HEK293 (cell line): Measurements from ENCODE around the gene DNAI7.

Experiments
- CTCF ChIA-PET: fragments of 350-600 bp; formaldehyde crosslinking; extraction: SDS; loops from one replicate; lab custom pipeline; 2021; ENCODE audit warnings: antibody characterized with exemption; lab: Yijun Ruan, JAX
- POLR2A ChIA-PET: fragments of 300-600 bp; formaldehyde crosslinking; extraction: SDS; loops from one replicate; lab custom pipeline; 2020; ENCODE audit warnings: antibody characterized with exemption, inconsistent platforms; lab: Yijun Ruan, JAX
- H3K27ac ChIP-seq: fragments of 200-500 bp; sonication (Bioruptor generic); 2 replicates; pipeline ENCODE4 v1.5.1; 2014; ENCODE audit warnings: low read depth, low read length, control low read depth, inconsistent platforms; ENCODE audit errors: extremely low read depth
- H3K36me3 ChIP-seq, 2 experiments: fragments of 200-500 bp in 1 of 2; sonication (Bioruptor generic) in 1 of 2; 1 replicate in 1 of 2; 2 replicates in 1 of 2; pipeline ENCODE4 v1.5.1; 2014 to 2017; ENCODE audit warnings: inconsistent platforms in 2 of 2, low read length in 2 of 2; ENCODE audit not compliant: control insufficient read depth in 2 of 2, insufficient read depth in 1 of 2
- H3K4me1 ChIP-seq: fragments of 200-500 bp; sonication (Bioruptor generic); 2 replicates; pipeline ENCODE4 v1.5.1; 2014; ENCODE audit warnings: mild to moderate bottlenecking, low read length, inconsistent platforms; ENCODE audit not compliant: control insufficient read depth, insufficient read depth
- H3K4me3 ChIP-seq: 2 replicates; pipeline ENCODE4 v1.5.1; 2011; ENCODE audit warnings: low read depth, mild to moderate bottlenecking, control low read depth, low read length, moderate library complexity
- H3K9me3 ChIP-seq: fragments of 200-500 bp; sonication (Bioruptor generic); 2 replicates; pipeline ENCODE4 v1.5.1; 2014; ENCODE audit warnings: low read depth, low read length, inconsistent platforms; ENCODE audit not compliant: control insufficient read depth, insufficient read depth
- GLI4 ChIP-seq: fragments of 450-650 bp; formaldehyde crosslinking; IDR thresholded peaks from 2 replicates; pipeline ENCODE4 v1.5.1; 2016; ENCODE audit warnings: missing biosample characterization, missing genetic modification characterization
- GLIS1 ChIP-seq: fragments of 450-650 bp; formaldehyde crosslinking; IDR thresholded peaks from 2 replicates; pipeline ENCODE4 v1.5.1; 2016; ENCODE audit warnings: missing biosample characterization, missing genetic modification characterization
- HOXA7 ChIP-seq: sonication (generic); formaldehyde crosslinking; IDR thresholded peaks from 2 replicates; pipeline ENCODE4 v1.8.1; 2022; ENCODE audit warnings: missing genetic modification reagents, borderline replicate concordance
- KLF10 ChIP-seq: fragments of 450-650 bp; IDR thresholded peaks from 2 replicates; pipeline ENCODE4 v1.5.1; 2018; ENCODE audit warnings: missing biosample characterization, mild to moderate bottlenecking, missing genetic modification characterization
- KLF17 ChIP-seq: fragments of 450-650 bp; formaldehyde crosslinking; IDR thresholded peaks from 2 replicates; pipeline ENCODE4 v1.5.1; 2016; ENCODE audit warnings: missing biosample characterization, missing genetic modification characterization
- RBAK ChIP-seq: fragments of 450-650 bp; formaldehyde crosslinking; IDR thresholded peaks from 2 replicates; pipeline ENCODE4 v1.5.1; 2016; ENCODE audit warnings: missing biosample characterization, missing genetic modification characterization
- SCRT2 ChIP-seq: fragments of 450-650 bp; formaldehyde crosslinking; IDR thresholded peaks from 2 replicates; pipeline ENCODE4 v1.5.1; 2016; ENCODE audit warnings: missing biosample characterization, missing genetic modification characterization
- SP7 ChIP-seq: fragments of 450-650 bp; formaldehyde crosslinking; IDR thresholded peaks from 2 replicates; pipeline ENCODE4 v1.5.1; 2016; ENCODE audit warnings: missing biosample characterization, missing genetic modification characterization
- TCF7L2 ChIP-seq: IDR thresholded peaks from 2 replicates; pipeline ENCODE4 v1.6.1; 2011; ENCODE audit warnings: low read depth, mild to moderate bottlenecking, inconsistent platforms, low read length, moderate library complexity, borderline replicate concordance
- ZFHX2 ChIP-seq: fragments of 450-650 bp; formaldehyde crosslinking; conservative IDR thresholded peaks from 2 replicates; pipeline ENCODE4 v1.5.1; 2016; ENCODE audit warnings: missing biosample characterization, missing genetic modification characterization
- ZNF10 ChIP-seq: fragments of 450-650 bp; formaldehyde crosslinking; IDR thresholded peaks from 2 replicates; pipeline ENCODE4 v1.5.1; 2017; ENCODE audit warnings: missing biosample characterization, missing genetic modification characterization
- ZNF157 ChIP-seq: fragments of 450-650 bp; formaldehyde crosslinking; IDR thresholded peaks from 2 replicates; pipeline ENCODE4 v1.5.1; 2016; ENCODE audit warnings: missing biosample characterization, missing genetic modification characterization
- ZNF221 ChIP-seq: fragments of 450-650 bp; formaldehyde crosslinking; IDR thresholded peaks from 2 replicates; pipeline ENCODE4 v1.5.1; 2017; ENCODE audit warnings: missing biosample characterization, missing genetic modification characterization, borderline replicate concordance
- ZNF239 ChIP-seq: fragments of 450-650 bp; formaldehyde crosslinking; IDR thresholded peaks from 2 replicates; pipeline ENCODE4 v1.5.1; 2016; ENCODE audit warnings: missing biosample characterization, missing genetic modification characterization
- ZNF266 ChIP-seq: fragments of 450-650 bp; formaldehyde crosslinking; IDR thresholded peaks from 2 replicates; pipeline ENCODE4 v1.5.1; 2016; ENCODE audit warnings: missing biosample characterization, missing genetic modification characterization, low read depth
- ZNF311 ChIP-seq: fragments of 450-650 bp; formaldehyde crosslinking; IDR thresholded peaks from 2 replicates; pipeline ENCODE4 v1.5.1; 2017; ENCODE audit warnings: missing biosample characterization, missing genetic modification characterization, borderline replicate concordance
- ZNF37A ChIP-seq: fragments of 450-650 bp; IDR thresholded peaks from 2 replicates; pipeline ENCODE4 v1.5.1; 2018; ENCODE audit warnings: missing biosample characterization, missing genetic modification characterization
- ZNF391 ChIP-seq: fragments of 450-650 bp; formaldehyde crosslinking; IDR thresholded peaks from 2 replicates; pipeline ENCODE4 v1.5.1; 2016; ENCODE audit warnings: low read depth, missing biosample characterization, missing genetic modification characterization, borderline replicate concordance
- ZNF518A ChIP-seq: fragments of 450-650 bp; formaldehyde crosslinking; conservative IDR thresholded peaks from 2 replicates; pipeline ENCODE4 v1.5.1; 2016; ENCODE audit warnings: low read depth, missing biosample characterization, missing genetic modification characterization
- ZNF571 ChIP-seq: fragments of 450-650 bp; formaldehyde crosslinking; IDR thresholded peaks from 2 replicates; pipeline ENCODE4 v1.5.0; 2017; ENCODE audit warnings: missing biosample characterization, missing genetic modification characterization
- ZNF585B ChIP-seq: fragments of 450-650 bp; formaldehyde crosslinking; IDR thresholded peaks from 2 replicates; pipeline ENCODE4 v1.5.1; 2016; ENCODE audit warnings: missing biosample characterization, missing genetic modification characterization
- ZNF76 ChIP-seq: fragments of 450-650 bp; formaldehyde crosslinking; IDR thresholded peaks from 2 replicates; pipeline ENCODE4; 2016; ENCODE audit warnings: low read depth, missing biosample characterization, missing genetic modification characterization, borderline replicate concordance
- ZNF776 ChIP-seq: fragments of 450-650 bp; formaldehyde crosslinking; IDR thresholded peaks from 2 replicates; pipeline ENCODE4 v1.5.0; 2017; ENCODE audit warnings: missing biosample characterization, missing genetic modification characterization, borderline replicate concordance
- TF ChIP-seq, protein P1 (sequence below): fragments of 450-650 bp; formaldehyde crosslinking; IDR thresholded peaks from 2 replicates; pipeline ENCODE4 v1.5.1; 2017; ENCODE audit warnings: missing biosample characterization, missing genetic modification characterization

DNAI7 gene

GRCh38 chr12:25186788-25187402, 8.1 kb downstream of the DNAI7 start:
- H3K4me1 ChIP-seq: no peaks in the 10 kb centered on the region
- no peak overlapping the region for H3K27ac ChIP-seq
- TF ChIP-seq ZNF10 (peak; percentile 66; the same call in 1 of the 2 replicates), ZNF311 (no peak)
- H3K9me3 ChIP-seq: no peaks in the 10 kb centered on the region
- no peak overlapping the region for H3K4me3 ChIP-seq
- POLR2A ChIA-PET: no interaction called here
- no peaks in the 10 kb centered on the region for H3K36me3 ChIP-seq
- CTCF ChIA-PET: interaction anchor here (0.7 kb wide), 1 partner anchor 1541 kb away, joined by 3 read pairs; no protein-coding TSS in a partner anchor

DNA sequence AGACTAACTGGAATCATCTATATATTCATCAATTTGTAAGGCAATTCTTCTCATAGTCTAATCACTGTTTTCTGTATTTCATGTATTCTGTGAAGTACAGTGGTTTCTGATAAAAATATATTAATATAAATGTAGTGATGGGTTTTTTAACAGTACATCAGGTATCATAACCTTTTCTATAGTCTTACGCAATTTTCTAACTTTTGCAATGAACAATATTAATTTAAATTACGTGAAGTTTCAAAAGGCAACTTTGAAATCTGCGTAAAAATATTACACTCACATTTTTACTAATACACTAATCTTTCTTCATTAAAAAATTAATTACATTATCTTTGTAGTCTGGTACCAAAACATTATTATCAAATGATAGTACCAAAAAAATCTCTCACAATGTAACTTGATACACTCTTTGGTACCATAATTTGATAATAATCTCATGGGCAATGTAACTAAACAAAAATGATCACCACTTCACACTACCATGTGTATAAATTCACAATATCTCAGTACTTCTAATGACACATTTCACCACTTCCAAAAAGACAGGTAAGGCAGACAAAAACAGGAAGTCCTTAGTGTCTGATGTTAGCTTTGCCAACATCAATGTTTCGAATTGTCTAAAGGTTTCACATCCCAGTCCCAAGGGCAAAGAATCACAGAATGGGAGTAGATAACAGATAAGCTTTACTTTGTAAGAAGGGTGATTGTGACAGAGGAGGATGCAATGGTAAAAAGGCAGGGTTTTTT, 8.7 kb downstream of the DNAI7 start:
- TF ChIP-seq RBAK: no peak
- TF ChIP-seq TCF7L2: no peak
- no peak for TF ChIP-seq ZNF266 (tag by site-specific recombination)
- no peak for TF ChIP-seq ZNF157 (tag by site-specific recombination)
- TF ChIP-seq ZNF37A (tag by site-specific recombination): no peak
- TF ChIP-seq ZFHX2: no peak
- ChIA-PET CTCF (interaction anchor here (0.7 kb wide), 1 partner anchor 1542 kb away, joined by 3 read pairs; no protein-coding TSS in a partner anchor), POLR2A (no interaction called here)
- Histone ChIP-seq H3K36me3 (no peaks in the 10 kb centered on the region), H3K4me3 (no peak overlapping the region), H3K4me1 (no peaks in the 10 kb centered on the region), H3K27ac (no peak overlapping the region), H3K9me3 (no peaks in the 10 kb centered on the region)

DNA sequence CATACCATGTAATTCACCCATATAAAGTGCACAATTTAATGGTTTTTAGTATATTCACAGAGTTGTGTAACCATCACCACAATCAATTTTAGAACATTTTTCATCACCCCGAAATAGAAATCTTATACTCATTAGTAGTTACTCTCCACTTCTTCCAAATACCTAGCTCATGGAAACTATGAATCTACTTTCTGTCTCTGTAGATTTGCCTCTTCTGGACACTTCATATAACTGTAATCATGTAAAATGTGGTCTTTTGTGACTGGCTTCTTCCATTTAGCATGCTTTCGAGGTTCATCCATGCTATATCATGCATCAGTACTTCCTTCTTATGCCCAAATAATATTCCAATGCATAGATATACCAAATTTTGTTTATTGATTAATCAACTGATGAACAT, 10.8 kb downstream of the DNAI7 start:
- Histone ChIP-seq H3K4me1 (no peaks in the 10 kb centered on the region), H3K36me3 (no peaks in the 10 kb centered on the region), H3K27ac (no peak overlapping the region), H3K9me3 (no peaks in the 10 kb centered on the region), H3K4me3 (no peak overlapping the region)
- CTCF ChIA-PET: no interaction called here
- POLR2A ChIA-PET: no interaction called here
- TF ChIP-seq ZNF391 (tag by site-specific recombination): no peak
- no peak for TF ChIP-seq ZNF585B (tag by site-specific recombination)
- no peak for TF ChIP-seq ZNF571 (tag by site-specific recombination)
- TF ChIP-seq KLF10 (tag by site-specific recombination): no peak
- TF ChIP-seq ZNF518A (tag by site-specific recombination): no peak
- TF ChIP-seq ZNF221 (tag by site-specific recombination): no peak
- no peak for TF ChIP-seq KLF17 (tag by site-specific recombination)
- TF ChIP-seq ZNF76 (tag by site-specific recombination): no peak
- TF ChIP-seq ZNF266 (tag by site-specific recombination): no peak
- no peak for TF ChIP-seq SP7 (tag by site-specific recombination)
- TF ChIP-seq ZNF239 (tag by site-specific recombination): no peak
- no peak for TF ChIP-seq GLIS1 (tag by site-specific recombination)
- no peak for TF ChIP-seq ZNF776
- no peak for TF ChIP-seq ZNF311
- TF ChIP-seq, protein P1, sequence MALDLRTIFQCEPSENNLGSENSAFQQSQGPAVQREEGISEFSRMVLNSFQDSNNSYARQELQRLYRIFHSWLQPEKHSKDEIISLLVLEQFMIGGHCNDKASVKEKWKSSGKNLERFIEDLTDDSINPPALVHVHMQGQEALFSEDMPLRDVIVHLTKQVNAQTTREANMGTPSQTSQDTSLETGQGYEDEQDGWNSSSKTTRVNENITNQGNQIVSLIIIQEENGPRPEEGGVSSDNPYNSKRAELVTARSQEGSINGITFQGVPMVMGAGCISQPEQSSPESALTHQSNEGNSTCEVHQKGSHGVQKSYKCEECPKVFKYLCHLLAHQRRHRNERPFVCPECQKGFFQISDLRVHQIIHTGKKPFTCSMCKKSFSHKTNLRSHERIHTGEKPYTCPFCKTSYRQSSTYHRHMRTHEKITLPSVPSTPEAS: no peak
- no peak for TF ChIP-seq HOXA7
- TF ChIP-seq SCRT2 (tag by site-specific recombination): no peak
- no peak for TF ChIP-seq GLI4
